GM12878 (cell line): ENCODE measurements around the gene ZNF618. TPM values are rescaled to one million over a fixed set of nuclear protein-coding genes. Genes with fewer than 3 reads are reported as not detected.

Source experiments
- ATAC-seq: fragments of 200-7000 bp; cut with Tn5 transposase; 3 replicates; pipeline ENCODE4 v1.9.1; 2020; ENCODE audit warnings: mild to moderate bottlenecking, moderate library complexity
- BruUV-seq: library from RNA; stranded (reverse); fragments of 400-500 nt; replicated peaks from 2 replicates; lab custom pipeline; 2021; lab: Mats Ljungman, UMichigan
- CTCF ChIA-PET: fragments of 300-600 bp; sonication (Branson Sonifier 250); formaldehyde crosslinking; extraction: SDS; loops from one replicate; lab custom pipeline; 2021; ENCODE audit warnings: inconsistent platforms; lab: Yijun Ruan, JAX
- POLR2A ChIA-PET: fragments of 350-600 bp; formaldehyde crosslinking; extraction: SDS; loops from one replicate; lab custom pipeline; 2021; ENCODE audit warnings: inconsistent platforms; lab: Charles Lee
- RAD21 ChIA-PET: fragments of 300-600 bp; sonication (Branson Sonifier 250); formaldehyde crosslinking; loops from one replicate; lab custom pipeline; 2023; ENCODE audit warnings: antibody characterized with exemption; ENCODE audit not compliant: unreplicated experiment; lab: Charles Lee
- SMC1A ChIA-PET: fragments of 300-600 bp; sonication (Branson Sonifier 250); formaldehyde crosslinking; loops from one replicate; lab custom pipeline; 2023; ENCODE audit not compliant: unreplicated experiment, uncharacterized antibody; lab: Charles Lee
- DNase-seq: peaks from one replicate; pipeline ENCODE4 v3.0.0-alpha.2; 2011; ENCODE audit warnings: low read depth, low spot score
- FAIRE-seq: peaks from 3 replicates; lab custom pipeline; 2011; peaks lifted over from hg19 to GRCh38; lab: Jason Lieb, UNC
- H2AFZ ChIP-seq: 2 replicates; pipeline ENCODE4 v1.6.0; 2011; ENCODE audit warnings: low read depth, low read length, control low read depth; ENCODE audit not compliant: control insufficient read depth
- H3K27ac ChIP-seq: 2 replicates; pipeline ENCODE4 v1.5.1; 2011; ENCODE audit warnings: control low read depth; ENCODE audit not compliant: control insufficient read depth, insufficient read depth
- H3K27me3 ChIP-seq, 2 experiments: replicated peaks in 1 of 2; 2 replicates each; pipeline versions ENCODE4 v1.6.0 to v1.6.1; 2011; ENCODE audit warnings: low read length in 1 of 2; ENCODE audit not compliant: control insufficient read depth in 2 of 2, insufficient read depth in 2 of 2
- H3K36me3 ChIP-seq, 2 experiments: 2 replicates each; pipeline ENCODE4 v1.5.1; 2011; ENCODE audit warnings: low read length in 1 of 2; ENCODE audit not compliant: control insufficient read depth in 2 of 2, insufficient read depth in 2 of 2
- H3K4me1 ChIP-seq: 2 replicates; pipeline ENCODE4 v1.6.1; 2011; ENCODE audit warnings: mild to moderate bottlenecking, low read length, moderate library complexity, mixed read lengths; ENCODE audit not compliant: control insufficient read depth, insufficient read depth
- H3K4me2 ChIP-seq: 2 replicates; pipeline ENCODE4 v1.6.0; 2011; ENCODE audit warnings: control low read depth; ENCODE audit not compliant: control insufficient read depth, insufficient read depth
- H3K4me3 ChIP-seq: fragments of 200-600 bp; sonication (generic); 2 replicates; pipeline ENCODE4 v1.5.1; 2016
- H3K79me2 ChIP-seq: 2 replicates; pipeline ENCODE4 v1.6.0; 2011; ENCODE audit warnings: low read length; ENCODE audit not compliant: control insufficient read depth, insufficient read depth
- H3K9ac ChIP-seq: 2 replicates; pipeline ENCODE4 v1.8.0; 2011; ENCODE audit warnings: low read length, control low read depth, mixed read lengths; ENCODE audit not compliant: control insufficient read depth, insufficient read depth
- H3K9me3 ChIP-seq: replicated peaks from 3 replicates; pipeline ENCODE4 v1.5.1; 2011; ENCODE audit warnings: mild to moderate bottlenecking, low read length; ENCODE audit not compliant: control insufficient read depth, insufficient read depth
- H4K20me1 ChIP-seq: 2 replicates; pipeline ENCODE4 v1.6.0; 2011; ENCODE audit not compliant: control insufficient read depth, insufficient read depth
- FOXM1 ChIP-seq: IDR thresholded peaks from 2 replicates; pipeline ENCODE4 v1.6.1; 2012; ENCODE audit warnings: low read depth, mild to moderate bottlenecking, inconsistent platforms, low read length, moderate library complexity
- HDAC2 ChIP-seq: fragments of 200-600 bp; sonication (generic); IDR thresholded peaks from 2 replicates; pipeline ENCODE4 v1.6.1; 2017
- HDGF ChIP-seq: fragments of 450-650 bp; IDR thresholded peaks from 2 replicates; pipeline ENCODE4 v1.6.1; 2016; ENCODE audit warnings: antibody characterized with exemption
- NFIC ChIP-seq: IDR thresholded peaks from 2 replicates; pipeline ENCODE4 v1.6.1; 2012; ENCODE audit warnings: low read depth, mild to moderate bottlenecking, inconsistent platforms, low read length, moderate library complexity
- NR2F1 ChIP-seq: fragments of 450-650 bp; conservative IDR thresholded peaks from 2 replicates; pipeline ENCODE4 v1.6.1; 2017; ENCODE audit warnings: mild to moderate bottlenecking
- NRF1 ChIP-seq: conservative IDR thresholded peaks from 2 replicates; pipeline ENCODE4 v1.6.1; 2011; ENCODE audit warnings: mild to moderate bottlenecking, low read depth, low read length, improper control_type of control experiment
- RB1 ChIP-seq: fragments of 450-650 bp; formaldehyde crosslinking; IDR thresholded peaks from 2 replicates; pipeline ENCODE4 v1.6.1; 2017; ENCODE audit warnings: mild to moderate bottlenecking, borderline replicate concordance
- SIN3A ChIP-seq: IDR thresholded peaks from 2 replicates; pipeline ENCODE4 v1.6.1; 2012; ENCODE audit warnings: low read depth, low read length, improper control_type of control experiment
- ZNF274 ChIP-seq: IDR thresholded peaks from one replicate; pipeline ENCODE4 v1.8.0; 2011; ENCODE audit not compliant: insufficient read length, insufficient read depth
- WGBS: methylation state at CpG from one replicate; pipeline ENCODE4 v1.1.6; 2016; ENCODE audit warnings: low lambda C conversion rate; ENCODE audit not compliant: insufficient replicate concordance, insufficient coverage; ENCODE audit errors: missing lambda C conversion rate; 5-methylcytosine and 5-hydroxymethylcytosine counted together
- in situ Hi-C: fragments of 300-500 bp; cut with MboI; formaldehyde crosslinking; loops from 9 replicates; pipeline ENCODE4 v1.14.3; 2018; ENCODE audit warnings: mixed read lengths
- intact Hi-C: fragments of 100-400 bp; cut with micrococcal nuclease; formaldehyde crosslinking; loops from one replicate; pipeline ENCODE4 v1.14.2; 2022; ENCODE audit not compliant: unreplicated experiment
- polyA plus RNA-seq, 11 experiments: library from polyadenylated mRNA; depleted of rRNA in 4 of 11; unstranded in 6 of 11; stranded (reverse) in 5 of 11; fragments of >200 nt; fragmentation: Nextera tagmentation in 4 of 11; fragmentation: Illumina TruSeq in 1 of 11; extraction: Ambion mirVana in 4 of 11; extraction: Trizol in 1 of 11; gene quantifications; 1 replicate in 1 of 11; 2 replicates in 10 of 11; pipeline versions ENCODE4 v1.2.1 to v1.2.3, GENCODE V29; 2011 to 2016; ENCODE audit warnings: inconsistent platforms in 2 of 11, missing spikeins in 2 of 11, low read depth in 1 of 11
- total RNA-seq, 4 experiments: library from RNA; depleted of rRNA in 3 of 4; stranded (reverse); fragments of >200 nt in 3 of 4; fragmentation: Illumina TruSeq in 1 of 4; extraction: Trizol in 1 of 4; gene quantifications; 2 replicates each; pipeline versions ENCODE4 v1.2.1 to v1.2.3, GENCODE V29; 2013 to 2021
- TF ChIP-seq, protein P1 (sequence below): fragments of 450-650 bp; IDR thresholded peaks from 2 replicates; pipeline ENCODE4 v1.6.1; 2014; ENCODE audit warnings: mild to moderate bottlenecking
- TF ChIP-seq, protein P2 (sequence below): fragments of 450-650 bp; IDR thresholded peaks from 2 replicates; pipeline ENCODE4 v1.6.1; 2017; ENCODE audit warnings: mild to moderate bottlenecking, moderate library complexity
- TF ChIP-seq, protein P3 (sequence below): fragments of 450-650 bp; IDR thresholded peaks from 2 replicates; pipeline ENCODE4 v1.6.1; 2017; ENCODE audit warnings: mild to moderate bottlenecking, moderate library complexity

The ZNF618 gene
- total and polyA plus RNA-seq, 10 of the 15 experiments (the other 5 are each of a cell fraction or from before 2014, with no cell fraction given): 0.01 to 0.24 (median 0.06) TPM; not detected in 2

DNA sequence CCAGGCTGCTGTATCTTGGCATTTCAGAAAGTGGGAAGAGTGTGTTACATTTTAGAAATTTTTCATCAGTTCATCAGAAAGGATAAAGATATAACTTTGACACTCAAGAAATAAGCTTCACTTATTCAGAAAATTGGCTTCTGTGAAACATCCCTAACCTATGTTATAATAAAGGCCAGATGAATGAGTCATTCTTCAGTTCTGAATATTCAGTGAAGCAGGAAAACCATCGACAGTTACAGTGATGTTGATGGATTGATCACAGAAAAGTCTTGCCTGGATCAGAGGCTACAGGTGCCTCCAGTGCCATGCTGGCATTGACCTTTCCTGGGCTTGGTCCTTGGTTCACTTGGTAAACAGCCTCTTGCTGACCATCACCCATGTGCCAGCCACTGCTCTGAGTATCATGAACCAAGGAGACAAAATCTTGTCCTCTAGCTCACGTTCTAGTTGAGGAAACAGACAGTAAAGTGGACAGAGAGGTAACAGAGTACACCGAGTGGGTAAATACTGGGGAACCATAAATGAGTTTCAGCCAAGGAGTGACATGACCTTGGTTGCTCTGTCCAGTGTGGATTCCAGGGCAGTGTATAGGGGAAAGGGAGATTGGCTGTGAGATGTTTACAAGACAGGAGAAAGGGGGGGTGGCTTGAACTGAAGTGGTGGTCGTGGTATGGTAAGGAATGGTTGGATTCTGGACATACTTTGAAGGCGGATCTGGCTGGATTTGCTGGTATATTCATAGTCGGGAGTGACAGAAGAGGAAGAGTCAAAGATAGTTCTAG lies 103.4 kb downstream of the ZNF618 start:
- Histone ChIP-seq H3K9ac (no peak overlapping the region), H4K20me1 (no peaks in the 10 kb centered on the region), H3K36me3 (no peaks in the 10 kb centered on the region), H3K27me3 (peaks cover 0 to 5% of the 10 kb centered on the region in 2 experiments; a peak in 2 of 4 replicates), H3K9me3 (no peaks in the 10 kb centered on the region), H3K79me2 (no peaks in the 10 kb centered on the region), H3K27ac (no peak overlapping the region), H3K4me1 (no peaks in the 10 kb centered on the region), H3K4me2 (no peak overlapping the region), H3K4me3 (no peak overlapping the region), H2AFZ (no peak overlapping the region)
- TF ChIP-seq RB1 (no peak), FOXM1 (no peak), NR2F1 (no peak), NFIC (no peak), HDGF (no peak), NRF1 (no peak), SIN3A (no peak), ZNF274 (no peak), HDAC2 (no peak)
- TF ChIP-seq, protein P1, sequence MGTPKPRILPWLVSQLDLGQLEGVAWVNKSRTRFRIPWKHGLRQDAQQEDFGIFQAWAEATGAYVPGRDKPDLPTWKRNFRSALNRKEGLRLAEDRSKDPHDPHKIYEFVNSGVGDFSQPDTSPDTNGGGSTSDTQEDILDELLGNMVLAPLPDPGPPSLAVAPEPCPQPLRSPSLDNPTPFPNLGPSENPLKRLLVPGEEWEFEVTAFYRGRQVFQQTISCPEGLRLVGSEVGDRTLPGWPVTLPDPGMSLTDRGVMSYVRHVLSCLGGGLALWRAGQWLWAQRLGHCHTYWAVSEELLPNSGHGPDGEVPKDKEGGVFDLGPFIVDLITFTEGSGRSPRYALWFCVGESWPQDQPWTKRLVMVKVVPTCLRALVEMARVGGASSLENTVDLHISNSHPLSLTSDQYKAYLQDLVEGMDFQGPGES: no peak
- TF ChIP-seq, protein P2, sequence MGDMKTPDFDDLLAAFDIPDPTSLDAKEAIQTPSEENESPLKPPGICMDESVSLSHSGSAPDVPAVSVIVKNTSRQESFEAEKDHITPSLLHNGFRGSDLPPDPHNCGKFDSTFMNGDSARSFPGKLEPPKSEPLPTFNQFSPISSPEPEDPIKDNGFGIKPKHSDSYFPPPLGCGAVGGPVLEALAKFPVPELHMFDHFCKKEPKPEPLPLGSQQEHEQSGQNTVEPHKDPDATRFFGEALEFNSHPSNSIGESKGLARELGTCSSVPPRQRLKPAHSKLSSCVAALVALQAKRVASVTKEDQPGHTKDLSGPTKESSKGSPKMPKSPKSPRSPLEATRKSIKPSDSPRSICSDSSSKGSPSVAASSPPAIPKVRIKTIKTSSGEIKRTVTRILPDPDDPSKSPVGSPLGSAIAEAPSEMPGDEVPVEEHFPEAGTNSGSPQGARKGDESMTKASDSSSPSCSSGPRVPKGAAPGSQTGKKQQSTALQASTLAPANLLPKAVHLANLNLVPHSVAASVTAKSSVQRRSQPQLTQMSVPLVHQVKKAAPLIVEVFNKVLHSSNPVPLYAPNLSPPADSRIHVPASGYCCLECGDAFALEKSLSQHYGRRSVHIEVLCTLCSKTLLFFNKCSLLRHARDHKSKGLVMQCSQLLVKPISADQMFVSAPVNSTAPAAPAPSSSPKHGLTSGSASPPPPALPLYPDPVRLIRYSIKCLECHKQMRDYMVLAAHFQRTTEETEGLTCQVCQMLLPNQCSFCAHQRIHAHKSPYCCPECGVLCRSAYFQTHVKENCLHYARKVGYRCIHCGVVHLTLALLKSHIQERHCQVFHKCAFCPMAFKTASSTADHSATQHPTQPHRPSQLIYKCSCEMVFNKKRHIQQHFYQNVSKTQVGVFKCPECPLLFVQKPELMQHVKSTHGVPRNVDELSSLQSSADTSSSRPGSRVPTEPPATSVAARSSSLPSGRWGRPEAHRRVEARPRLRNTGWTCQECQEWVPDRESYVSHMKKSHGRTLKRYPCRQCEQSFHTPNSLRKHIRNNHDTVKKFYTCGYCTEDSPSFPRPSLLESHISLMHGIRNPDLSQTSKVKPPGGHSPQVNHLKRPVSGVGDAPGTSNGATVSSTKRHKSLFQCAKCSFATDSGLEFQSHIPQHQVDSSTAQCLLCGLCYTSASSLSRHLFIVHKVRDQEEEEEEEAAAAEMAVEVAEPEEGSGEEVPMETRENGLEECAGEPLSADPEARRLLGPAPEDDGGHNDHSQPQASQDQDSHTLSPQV: no peak
- TF ChIP-seq, protein P3, sequence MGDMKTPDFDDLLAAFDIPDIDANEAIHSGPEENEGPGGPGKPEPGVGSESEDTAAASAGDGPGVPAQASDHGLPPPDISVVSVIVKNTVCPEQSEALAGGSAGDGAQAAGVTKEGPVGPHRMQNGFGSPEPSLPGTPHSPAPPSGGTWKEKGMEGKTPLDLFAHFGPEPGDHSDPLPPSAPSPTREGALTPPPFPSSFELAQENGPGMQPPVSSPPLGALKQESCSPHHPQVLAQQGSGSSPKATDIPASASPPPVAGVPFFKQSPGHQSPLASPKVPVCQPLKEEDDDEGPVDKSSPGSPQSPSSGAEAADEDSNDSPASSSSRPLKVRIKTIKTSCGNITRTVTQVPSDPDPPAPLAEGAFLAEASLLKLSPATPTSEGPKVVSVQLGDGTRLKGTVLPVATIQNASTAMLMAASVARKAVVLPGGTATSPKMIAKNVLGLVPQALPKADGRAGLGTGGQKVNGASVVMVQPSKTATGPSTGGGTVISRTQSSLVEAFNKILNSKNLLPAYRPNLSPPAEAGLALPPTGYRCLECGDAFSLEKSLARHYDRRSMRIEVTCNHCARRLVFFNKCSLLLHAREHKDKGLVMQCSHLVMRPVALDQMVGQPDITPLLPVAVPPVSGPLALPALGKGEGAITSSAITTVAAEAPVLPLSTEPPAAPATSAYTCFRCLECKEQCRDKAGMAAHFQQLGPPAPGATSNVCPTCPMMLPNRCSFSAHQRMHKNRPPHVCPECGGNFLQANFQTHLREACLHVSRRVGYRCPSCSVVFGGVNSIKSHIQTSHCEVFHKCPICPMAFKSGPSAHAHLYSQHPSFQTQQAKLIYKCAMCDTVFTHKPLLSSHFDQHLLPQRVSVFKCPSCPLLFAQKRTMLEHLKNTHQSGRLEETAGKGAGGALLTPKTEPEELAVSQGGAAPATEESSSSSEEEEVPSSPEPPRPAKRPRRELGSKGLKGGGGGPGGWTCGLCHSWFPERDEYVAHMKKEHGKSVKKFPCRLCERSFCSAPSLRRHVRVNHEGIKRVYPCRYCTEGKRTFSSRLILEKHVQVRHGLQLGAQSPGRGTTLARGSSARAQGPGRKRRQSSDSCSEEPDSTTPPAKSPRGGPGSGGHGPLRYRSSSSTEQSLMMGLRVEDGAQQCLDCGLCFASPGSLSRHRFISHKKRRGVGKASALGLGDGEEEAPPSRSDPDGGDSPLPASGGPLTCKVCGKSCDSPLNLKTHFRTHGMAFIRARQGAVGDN: no peak
- ChIA-PET POLR2A (no interaction called here), CTCF (no interaction called here), RAD21 (no interaction called here), SMC1A (no interaction called here)
- no peak for ATAC-seq
- BruUV-seq: no TSS peak
- in situ Hi-C loops: no loop called here
- FAIRE-seq: no peak
- 7% methylated on average over 6 of the region's 6 CpGs for WGBS
- DNase-seq: no peak
- intact Hi-C loops: no loop called here
